GM18505 (cell line): ENCODE measurements around the gene PLXNA2.

Source experiments
- ATAC-seq: cut with Tn5 transposase; IDR thresholded peaks from one replicate; pipeline ENCODE4 v1.9.1; 2021; ENCODE audit not compliant: unreplicated experiment
- POLR2A ChIP-seq: IDR thresholded peaks from 4 replicates; pipeline ENCODE4 v1.6.1; 2011; ENCODE audit warnings: borderline replicate concordance; ENCODE audit not compliant: insufficient read depth, insufficient read length; ENCODE audit errors: extremely low read depth

Gene PLXNA2

GRCh38 chr1:208219098-208219658 is 25.0 kb downstream of the PLXNA2 start:
- no peak for ATAC-seq
- no peak for TF ChIP-seq POLR2A

GRCh38 chr1:208218237-208219097 is 25.7 kb downstream of the PLXNA2 start:
- no peak for ATAC-seq
- no peak for TF ChIP-seq POLR2A

- ATAC-seq, result no peak
- no peak for TF ChIP-seq POLR2A
These were observed 26.4 kb downstream of the PLXNA2 start for GRCh38 chr1:208217781-208218180.

- ATAC-seq, result no peak
- no peak for TF ChIP-seq POLR2A
These were observed 27.4 kb downstream of the PLXNA2 start for GRCh38 chr1:208216806-208217205.

- TF ChIP-seq POLR2A, result no peak
- no peak for ATAC-seq
These were observed 28.1 kb downstream of the PLXNA2 start for GRCh38 chr1:208216062-208216461.

GRCh38 chr1:208215393-208215792 is 28.8 kb downstream of the PLXNA2 start:
- no peak for ATAC-seq
- TF ChIP-seq POLR2A, result no peak

GRCh38 chr1:208213786-208214185 is 30.4 kb downstream of the PLXNA2 start:
- ATAC-seq, result no peak
- no peak for TF ChIP-seq POLR2A

- ATAC-seq, result no peak
- no peak for TF ChIP-seq POLR2A
These were observed 31.3 kb downstream of the PLXNA2 start for GRCh38 chr1:208212893-208213292.

- no peak for TF ChIP-seq POLR2A
- ATAC-seq, result no peak
These were observed 32.0 kb downstream of the PLXNA2 start for GRCh38 chr1:208211921-208212843.

- no peak for ATAC-seq
- no peak for TF ChIP-seq POLR2A
These were observed 34.1 kb downstream of the PLXNA2 start for GRCh38 chr1:208209896-208210589.

GRCh38 chr1:208209286-208209685 is 34.9 kb downstream of the PLXNA2 start:
- no peak for ATAC-seq
- TF ChIP-seq POLR2A, result no peak

- ATAC-seq, result no peak
These were observed 36.1 kb downstream of the PLXNA2 start for GRCh38 chr1:208208132-208208487.

GRCh38 chr1:208207388-208208131 is 36.6 kb downstream of the PLXNA2 start:
- no peak for TF ChIP-seq POLR2A
- ATAC-seq, result no peak

More at GRCh38 chr1:208208132-208208487, 36.1 kb downstream of the PLXNA2 start:
- TF ChIP-seq POLR2A, result no peak

- ATAC-seq, result no peak
- TF ChIP-seq POLR2A, result no peak
These were observed 38.0 kb downstream of the PLXNA2 start for GRCh38 chr1:208206092-208206698.
